ENCODE measurements around the gene ALDH1A2.
"Not testable (repeated sequence)": the region's sequence is repeated elsewhere in the genome, so short reads cannot be mapped to it uniquely, and the experiment has no call there.

The ALDH1A2 gene

DNA sequence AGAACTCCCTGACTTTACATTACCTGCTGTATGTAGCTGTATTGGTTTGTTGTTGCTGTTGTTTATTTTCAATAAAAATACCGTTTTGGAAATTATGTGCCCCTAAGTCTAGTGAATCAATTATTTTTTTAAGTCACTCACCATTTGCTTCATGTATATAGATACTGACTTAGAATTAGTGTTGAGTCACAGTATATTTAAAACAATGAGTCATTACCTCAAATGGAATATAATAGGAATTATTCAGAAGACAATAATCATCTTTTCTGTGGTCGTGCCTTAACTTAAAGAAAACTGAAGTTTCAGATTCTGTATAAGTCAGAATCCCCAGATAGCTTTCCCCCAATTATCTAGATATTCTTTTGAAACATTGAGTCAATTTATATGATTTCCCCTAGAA lies 21.0 kb upstream of the ALDH1A2 start:
- no peaks in the 10 kb centered on the region for H3K36me3 ChIP-seq
- TF ChIP-seq, protein P1, sequence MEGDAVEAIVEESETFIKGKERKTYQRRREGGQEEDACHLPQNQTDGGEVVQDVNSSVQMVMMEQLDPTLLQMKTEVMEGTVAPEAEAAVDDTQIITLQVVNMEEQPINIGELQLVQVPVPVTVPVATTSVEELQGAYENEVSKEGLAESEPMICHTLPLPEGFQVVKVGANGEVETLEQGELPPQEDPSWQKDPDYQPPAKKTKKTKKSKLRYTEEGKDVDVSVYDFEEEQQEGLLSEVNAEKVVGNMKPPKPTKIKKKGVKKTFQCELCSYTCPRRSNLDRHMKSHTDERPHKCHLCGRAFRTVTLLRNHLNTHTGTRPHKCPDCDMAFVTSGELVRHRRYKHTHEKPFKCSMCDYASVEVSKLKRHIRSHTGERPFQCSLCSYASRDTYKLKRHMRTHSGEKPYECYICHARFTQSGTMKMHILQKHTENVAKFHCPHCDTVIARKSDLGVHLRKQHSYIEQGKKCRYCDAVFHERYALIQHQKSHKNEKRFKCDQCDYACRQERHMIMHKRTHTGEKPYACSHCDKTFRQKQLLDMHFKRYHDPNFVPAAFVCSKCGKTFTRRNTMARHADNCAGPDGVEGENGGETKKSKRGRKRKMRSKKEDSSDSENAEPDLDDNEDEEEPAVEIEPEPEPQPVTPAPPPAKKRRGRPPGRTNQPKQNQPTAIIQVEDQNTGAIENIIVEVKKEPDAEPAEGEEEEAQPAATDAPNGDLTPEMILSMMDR (IDR thresholded peaks at IDR 0.05; ENCODE audit: low read depth, low read length): no peak
- no peaks in the 10 kb centered on the region for H3K27me3 ChIP-seq (ENCODE audit: insufficient read depth, low read depth, severe bottlenecking)
- H3K27ac ChIP-seq: no peak overlapping the region
- no peak overlapping the region for H3K4me3 ChIP-seq (ENCODE audit: low read depth, low read length)
- H3K9me3 ChIP-seq (ENCODE audit: severe bottlenecking): no peaks in the 10 kb centered on the region
- DNase-seq: no peak

DNA sequence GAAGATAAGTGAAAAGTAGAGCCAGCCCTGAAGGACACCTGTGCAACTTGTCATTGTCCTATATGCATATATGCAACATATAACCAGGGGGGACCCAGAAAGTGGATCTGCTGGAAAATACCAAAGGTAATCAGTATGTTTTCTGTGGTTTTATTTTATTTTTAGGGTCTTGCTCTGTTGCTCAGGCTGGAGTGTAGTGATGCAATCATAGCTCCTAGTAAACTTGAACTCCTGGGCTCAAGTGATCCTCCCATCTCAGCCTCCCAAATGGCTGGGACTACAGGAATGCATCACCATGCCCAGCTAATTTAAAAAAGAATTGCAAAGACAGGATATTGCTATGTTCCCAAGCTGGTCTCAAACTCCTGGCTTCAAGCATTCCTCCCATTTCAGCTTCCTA lies 18.0 kb upstream of the ALDH1A2 start:
- Histone ChIP-seq H3K4me3 (ENCODE audit: low read depth, low read length) (no peak overlapping the region), H3K9me3 (ENCODE audit: severe bottlenecking) (no peaks in the 10 kb centered on the region), H3K36me3 (no peaks in the 10 kb centered on the region), H3K27me3 (ENCODE audit: insufficient read depth, low read depth, severe bottlenecking) (no peaks in the 10 kb centered on the region), H3K27ac (no peak overlapping the region)
- TF ChIP-seq, protein P1 (IDR thresholded peaks at IDR 0.05; ENCODE audit: low read depth, low read length): no peak
- DNase-seq: no peak

DNA sequence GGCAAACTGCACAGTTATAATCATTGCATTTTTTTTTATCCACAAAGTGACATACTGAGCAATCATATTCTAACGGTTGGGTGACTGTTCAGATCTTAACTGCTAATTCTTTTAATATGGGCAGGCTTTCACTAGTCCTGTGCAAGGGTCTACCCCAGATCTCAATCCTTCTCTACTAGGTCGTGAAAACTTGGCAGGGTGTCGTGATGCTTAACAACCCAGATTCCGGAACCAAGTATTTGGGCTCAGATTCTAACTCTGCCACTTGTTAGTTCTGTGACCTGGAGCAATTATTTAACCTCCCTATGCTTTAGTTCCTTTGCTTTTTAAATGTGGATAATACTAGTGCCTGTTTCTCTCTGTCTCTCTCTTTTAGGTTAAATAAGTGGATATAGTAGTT lies 16.4 kb upstream of the ALDH1A2 start:
- H3K9me3 ChIP-seq (ENCODE audit: severe bottlenecking): no peaks in the 10 kb centered on the region
- TF ChIP-seq, protein P1 (IDR thresholded peaks at IDR 0.05; ENCODE audit: low read depth, low read length): no peak
- no peaks in the 10 kb centered on the region for H3K27me3 ChIP-seq (ENCODE audit: insufficient read depth, low read depth, severe bottlenecking)
- no peak overlapping the region for H3K27ac ChIP-seq
- H3K4me3 ChIP-seq (ENCODE audit: low read depth, low read length): no peak overlapping the region
- no peaks in the 10 kb centered on the region for H3K36me3 ChIP-seq
- DNase-seq: no peak

DNA sequence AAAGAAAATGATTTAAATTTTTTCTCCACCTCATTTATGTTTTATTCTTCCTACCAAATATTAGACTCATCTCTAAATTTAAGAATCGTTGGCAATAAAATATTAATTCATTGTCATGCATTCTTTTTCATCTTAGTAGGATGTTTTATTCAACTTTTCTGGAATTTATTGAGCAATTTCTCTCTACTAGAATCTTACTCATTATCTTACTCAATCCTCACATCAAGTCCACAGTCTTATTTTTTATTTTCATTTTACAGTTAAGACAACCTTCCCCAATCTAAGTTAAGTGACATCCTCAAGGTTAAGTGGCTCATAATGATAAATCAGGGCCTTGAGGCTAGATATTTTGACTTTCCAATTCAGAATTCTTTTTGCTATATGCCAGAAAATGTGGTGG lies 15.9 kb upstream of the ALDH1A2 start:
- TF ChIP-seq, protein P1 (IDR thresholded peaks at IDR 0.05; ENCODE audit: low read depth, low read length): no peak
- Histone ChIP-seq H3K27me3 (ENCODE audit: insufficient read depth, low read depth, severe bottlenecking) (no peaks in the 10 kb centered on the region), H3K36me3 (no peaks in the 10 kb centered on the region), H3K9me3 (ENCODE audit: severe bottlenecking) (no peaks in the 10 kb centered on the region), H3K4me3 (ENCODE audit: low read depth, low read length) (no peak overlapping the region), H3K27ac (no peak overlapping the region)
- no peak for DNase-seq

DNA sequence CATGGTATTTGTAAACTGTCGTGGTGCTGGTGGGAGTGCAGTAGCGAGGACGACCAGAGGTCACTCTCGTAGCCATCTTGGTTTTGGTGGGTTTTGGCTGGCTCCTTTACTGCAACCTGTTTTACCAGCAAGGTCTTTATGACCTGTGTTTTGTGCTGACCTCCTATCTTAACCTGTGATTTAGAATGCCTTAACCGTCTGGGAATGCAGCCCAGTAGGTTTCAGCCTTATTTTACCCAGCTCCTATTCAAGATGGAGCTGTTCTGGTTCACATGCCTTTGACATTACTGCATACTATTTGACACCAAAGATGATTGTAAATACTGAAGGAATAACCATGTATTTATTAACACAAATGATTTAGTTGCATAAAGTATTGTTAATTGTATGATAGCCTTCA lies 15.4 kb upstream of the ALDH1A2 start:
- H3K27ac ChIP-seq; H3K4me3 ChIP-seq (ENCODE audit: low read depth, low read length); H3K9me3 ChIP-seq (ENCODE audit: severe bottlenecking); H3K36me3 ChIP-seq; H3K27me3 ChIP-seq (ENCODE audit: insufficient read depth, low read depth, severe bottlenecking); DNase-seq: not testable (repeated sequence)

DNA sequence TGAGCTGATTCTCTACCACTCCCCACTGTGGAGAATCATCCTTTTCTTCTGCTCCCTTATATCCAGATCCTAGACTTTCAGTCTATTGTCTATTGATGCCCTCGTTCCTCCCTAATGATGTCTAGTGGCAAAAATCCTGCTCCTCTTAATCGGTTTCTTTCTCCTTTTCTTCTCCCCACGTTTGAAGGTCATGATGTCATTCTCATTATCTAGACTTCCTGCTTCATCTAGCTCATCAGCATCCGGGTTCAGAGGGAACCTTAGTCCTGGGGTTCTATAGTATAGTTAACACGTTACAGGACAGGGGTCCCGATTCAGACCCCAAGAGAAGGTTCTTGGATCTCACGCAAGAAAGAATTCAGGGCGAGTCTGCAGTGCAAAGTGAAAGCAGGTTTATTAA lies 14.9 kb upstream of the ALDH1A2 start:
- no peaks in the 10 kb centered on the region for H3K27me3 ChIP-seq (ENCODE audit: insufficient read depth, low read depth, severe bottlenecking)
- DNase-seq: no peak
- TF ChIP-seq, protein P1 (IDR thresholded peaks at IDR 0.05; ENCODE audit: low read depth, low read length): no peak
- no peak overlapping the region for H3K27ac ChIP-seq
- H3K36me3 ChIP-seq: no peaks in the 10 kb centered on the region
- no peak overlapping the region for H3K4me3 ChIP-seq (ENCODE audit: low read depth, low read length)
- no peaks in the 10 kb centered on the region for H3K9me3 ChIP-seq (ENCODE audit: severe bottlenecking)
